Umbilical cord (tissue), 2 donors: Measurements from ENCODE around the gene RAB6A. TPM values are rescaled to one million over a fixed set of nuclear protein-coding genes. Genes with fewer than 3 reads are reported as not detected.
A peak's percentile ranks its signal among the peaks of the same experiment; 100 is the strongest.
"Not testable (repeated sequence)": the region's sequence is repeated elsewhere in the genome, so short reads cannot be mapped to it uniquely, and the experiment has no call there.

Experiments
- DNase-seq: peaks from one replicate; pipeline ENCODE4 v3.0.0-alpha.2; 2015; ENCODE audit warnings: low spot score
- total RNA-seq: library from RNA; depleted of rRNA; stranded (reverse); fragments of >200 nt; gene quantifications from one replicate; pipeline ENCODE4 v1.2.3, GENCODE V29; 2014; ENCODE audit warnings: low replicate concordance; ENCODE audit not compliant: insufficient read depth

The RAB6A gene
- total RNA-seq = 73.4 TPM

GRCh38 chr11:73760679-73761402, at the start of gene RAB6A:
TSS of gene RAB6A (minus strand) at chr11:73761074. CDS start at chr11:73760635, 439 bp downstream.
- peak; percentile 100 for DNase-seq

- no peak for DNase-seq
Observed at GRCh38 chr11:73810637-73811036, 49.8 kb upstream of the RAB6A start.

GRCh38 chr11:73808052-73808451, 47.2 kb upstream of the RAB6A start:
- DNase-seq = no peak

DNA sequence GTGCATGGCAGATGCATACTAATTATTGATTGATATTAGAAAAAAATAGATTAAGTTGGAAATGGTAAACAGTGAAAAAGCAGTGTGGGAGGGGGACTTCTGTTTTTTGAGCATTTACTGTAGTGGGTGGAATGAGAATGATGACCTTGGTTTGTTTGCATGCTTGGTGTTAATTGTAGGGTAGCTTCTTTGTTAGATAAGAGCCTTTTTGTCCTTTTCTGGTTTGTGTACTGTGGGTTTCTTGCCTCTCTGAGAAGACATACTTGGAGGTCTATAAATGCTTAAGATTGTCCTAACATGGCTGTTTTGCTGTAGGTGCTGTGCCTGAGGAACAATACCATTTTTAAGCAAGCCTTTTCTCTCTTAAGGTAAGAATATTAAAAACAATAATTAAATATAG, 43.8 kb upstream of the RAB6A start:
- DNase-seq = no peak

GRCh38 chr11:73801136-73801535, 40.3 kb upstream of the RAB6A start:
- DNase-seq = no peak

DNA sequence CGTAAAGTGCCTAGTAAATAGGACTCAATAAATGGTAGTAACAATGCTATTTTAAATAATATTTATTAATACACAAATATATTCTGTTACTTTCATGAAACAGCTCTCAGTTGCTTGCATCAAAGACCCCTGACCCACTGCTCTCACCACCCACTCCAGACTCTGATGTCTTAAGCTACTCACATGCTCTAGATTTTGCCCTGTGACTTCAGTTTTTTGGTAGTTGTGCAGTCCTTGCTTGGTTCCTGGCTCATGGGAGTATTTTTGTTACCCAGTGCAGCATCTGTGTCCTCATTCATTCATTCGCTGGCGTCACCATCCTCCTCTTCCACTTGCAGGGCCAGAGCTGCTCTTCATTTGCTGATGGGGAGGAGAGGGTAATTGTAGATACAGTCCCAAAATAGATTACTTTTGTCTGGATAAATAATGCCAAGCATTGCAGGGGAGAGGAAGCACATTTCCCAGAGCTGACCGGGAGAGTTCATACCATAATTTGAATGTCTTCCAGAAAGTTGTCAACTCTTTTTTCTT, 39.5 kb upstream of the RAB6A start:
- DNase-seq = peak; percentile 14

- DNase-seq = no peak
Observed at GRCh38 chr11:73797457-73797856, 36.6 kb upstream of the RAB6A start.

DNA sequence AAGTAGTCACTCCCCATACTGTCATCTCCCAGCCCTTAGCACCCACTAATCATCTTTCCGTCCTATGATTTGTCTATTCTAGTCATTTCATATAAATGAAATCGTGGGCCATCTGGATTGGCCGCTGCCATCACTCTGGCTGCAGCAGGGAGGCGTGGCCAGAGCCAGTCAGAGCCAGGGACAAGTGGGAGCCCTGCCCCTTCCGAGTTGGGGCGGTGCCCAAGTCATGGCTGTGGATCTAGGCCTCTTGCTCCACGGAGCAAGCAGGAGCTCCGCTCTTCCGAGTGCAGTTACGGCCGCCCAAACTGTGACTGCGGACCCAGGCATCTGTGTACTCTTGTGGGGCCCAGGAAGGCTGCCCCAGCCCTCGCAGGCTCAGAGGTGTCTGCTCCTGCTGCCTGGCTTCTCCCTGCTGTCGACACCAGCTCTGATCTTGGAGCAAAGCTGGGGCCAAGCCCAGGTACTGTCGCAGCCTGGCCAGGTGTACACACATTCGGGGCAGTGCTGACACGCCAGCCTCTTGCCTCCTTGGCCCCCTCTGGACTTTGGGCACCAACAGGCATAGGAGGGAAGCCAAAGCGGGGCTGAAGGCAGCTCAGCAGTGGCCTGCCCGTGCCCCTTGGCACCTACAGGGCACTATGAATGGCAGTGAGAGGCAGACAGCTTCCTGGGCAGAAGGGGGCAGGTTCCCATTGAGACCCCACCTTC, 35.2 kb upstream of the RAB6A start:
- no peak for DNase-seq

DNA sequence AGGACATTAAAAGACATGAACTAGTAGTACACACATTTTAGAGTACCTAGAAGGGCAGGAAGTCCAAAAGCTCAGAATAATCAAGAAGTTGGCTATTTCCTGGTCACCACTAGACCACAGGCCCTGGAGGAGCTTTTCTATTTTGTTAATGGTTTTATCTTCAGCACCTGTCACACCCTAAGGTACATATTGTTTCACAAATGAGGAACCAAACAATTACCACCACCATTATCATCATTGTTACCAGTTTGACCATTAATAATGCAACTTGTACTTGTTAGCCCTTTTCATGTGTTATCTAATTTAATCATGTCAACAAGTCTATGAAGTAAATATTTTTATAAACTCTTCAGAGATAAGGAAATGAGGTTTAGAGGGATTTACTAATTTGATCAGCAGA, 31.7 kb upstream of the RAB6A start:
- DNase-seq = no peak

DNA sequence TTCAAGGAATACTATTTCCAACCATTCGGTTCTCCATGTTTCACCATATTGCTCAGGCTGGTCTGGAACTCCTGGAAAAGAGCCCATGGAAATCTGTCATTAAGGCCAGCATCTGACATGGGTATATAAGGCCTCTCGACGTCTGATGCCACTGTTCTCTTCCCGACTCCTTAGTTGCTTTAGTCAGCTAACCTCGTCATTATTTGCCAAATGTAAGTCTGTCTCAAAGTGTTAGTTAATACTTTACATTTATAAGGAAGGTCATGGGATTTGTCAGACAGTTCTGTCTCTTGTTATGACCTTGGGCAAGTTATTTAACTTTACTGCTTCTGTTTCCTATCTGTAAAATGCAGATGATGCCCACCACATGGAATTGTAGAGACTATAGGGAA, 28.4 kb upstream of the RAB6A start:
- no peak for DNase-seq

GRCh38 chr11:73787643-73788558, 27.0 kb upstream of the RAB6A start, which contains the start of gene MRPL48:
TSS of gene MRPL48 (plus strand) at chr11:73787874. CDS start at chr11:73787972, 98 bp downstream.
- DNase-seq = peak; percentile 96

DNA sequence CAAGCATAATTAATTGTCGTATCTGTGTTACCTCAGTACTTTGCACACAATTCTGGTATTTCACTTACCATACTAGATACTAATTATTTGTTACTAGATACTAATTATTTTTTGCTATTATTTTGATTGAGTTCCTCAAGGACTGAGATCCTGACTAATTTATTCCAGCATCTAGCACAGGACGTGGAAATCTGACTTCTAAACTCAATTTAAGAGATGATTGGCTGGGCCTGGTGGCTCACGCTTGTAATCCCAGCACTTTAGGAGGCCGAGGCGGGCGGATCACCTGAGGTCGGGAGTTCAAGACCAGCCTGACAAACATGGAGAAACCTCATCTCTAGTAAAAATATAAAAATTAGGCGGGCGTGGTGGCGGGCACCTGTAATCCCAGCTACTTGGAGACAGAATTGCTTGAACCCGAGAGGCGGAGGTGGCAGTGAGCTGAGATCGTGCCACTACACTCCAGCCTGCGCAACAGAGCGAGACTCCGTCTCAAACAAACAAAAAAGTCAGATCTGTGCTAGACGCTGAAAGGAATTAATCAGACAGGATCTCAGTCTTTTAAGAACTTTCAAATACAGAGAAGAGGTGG, 26.3 kb upstream of the RAB6A start:
- no peak for DNase-seq

GRCh38 chr11:73785467-73785866, 24.6 kb upstream of the RAB6A start:
- not testable (repeated sequence) for DNase-seq

- DNase-seq = no peak
Observed at GRCh38 chr11:73784734-73785133, 23.9 kb upstream of the RAB6A start.

GRCh38 chr11:73784080-73784634, 23.3 kb upstream of the RAB6A start:
- DNase-seq = no peak

- DNase-seq = no peak
Observed at GRCh38 chr11:73783483-73784020, 22.7 kb upstream of the RAB6A start.

GRCh38 chr11:73781303-73781702, 20.4 kb upstream of the RAB6A start:
- DNase-seq = no peak

DNA sequence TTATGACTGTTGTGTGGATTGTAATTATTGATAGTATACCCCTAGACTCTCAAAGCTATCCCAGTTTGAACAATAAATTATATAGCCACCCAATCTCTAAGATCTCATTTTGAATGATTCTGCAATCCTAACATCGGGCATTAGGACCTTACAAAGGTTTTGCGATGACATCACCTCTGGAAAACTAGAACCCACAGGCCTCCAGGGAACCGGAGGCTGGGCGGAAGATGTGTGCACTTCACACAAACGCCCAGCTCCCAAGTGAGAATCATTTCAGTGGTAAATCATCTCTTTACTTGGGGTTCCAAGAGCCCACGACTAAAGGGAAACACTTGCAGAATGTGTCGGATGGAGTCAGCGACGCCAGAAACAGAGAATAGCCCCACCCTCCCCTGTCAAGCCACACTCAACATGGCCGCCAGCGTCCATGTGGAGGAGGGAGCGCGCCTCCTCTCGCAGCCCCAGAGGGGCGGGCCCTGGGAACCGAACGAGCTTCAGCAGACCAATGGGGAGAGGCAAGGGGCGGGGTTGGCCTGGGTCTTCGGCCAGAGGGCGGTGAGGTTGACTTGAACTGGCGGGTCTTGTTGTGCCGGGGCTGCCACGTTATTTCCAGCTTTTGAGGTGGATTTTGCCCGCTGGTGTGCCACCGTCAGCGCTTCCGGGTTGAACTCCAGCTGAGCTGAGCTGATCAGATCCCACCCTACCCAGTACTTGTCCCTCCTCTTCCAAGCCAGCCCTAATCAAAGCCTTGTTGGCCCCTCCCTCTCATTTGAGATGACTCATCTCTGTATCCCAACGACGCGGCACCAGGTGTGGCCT, 18.4 kb upstream of the RAB6A start:
- DNase-seq = peak; percentile 99

DNA sequence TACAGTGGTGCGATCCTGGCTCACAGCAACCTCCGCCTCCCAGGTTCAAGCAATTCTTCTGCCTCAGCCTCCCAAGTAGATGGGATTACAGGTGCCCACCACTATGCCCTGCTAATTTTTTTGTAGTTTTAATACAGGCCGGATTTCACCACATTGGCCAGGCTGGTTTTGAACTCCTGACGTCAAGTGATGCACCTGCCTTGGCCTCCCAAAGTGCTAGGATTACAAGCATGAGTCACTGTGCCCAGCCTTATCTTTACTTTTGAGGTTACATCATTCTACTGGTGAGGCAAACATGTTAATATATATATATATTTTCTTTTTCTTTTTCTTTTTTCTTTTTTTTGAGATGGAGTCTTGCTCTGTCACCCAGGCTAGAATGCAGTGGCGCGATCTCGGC, 9.9 kb upstream of the RAB6A start:
- DNase-seq = not testable (repeated sequence)

GRCh38 chr11:73766763-73767162, 5.9 kb upstream of the RAB6A start:
- no peak for DNase-seq
